Measurements from ENCODE around the gene CALML6.

- TF ChIP-seq GATA2 (IDR thresholded peaks at IDR 0.05; ENCODE audit: low read depth, low read length), result no peak
- no peak for TF ChIP-seq GATA3 (IDR thresholded peaks at IDR 0.05; ENCODE audit: low read depth, low read length)
Observed at GRCh38 chr1:1937549-1938275, 22.7 kb downstream of the CALML6 start.
